Peyer's patch (tissue), 4 donors: ENCODE data around the gene NME4.

Experiments
- POLR2A ChIP-seq, 2 donors: fragments of 450-650 bp; IDR thresholded peaks; one replicate each; pipeline ENCODE4 v1.5.1; 2017; ENCODE audit warnings: antibody characterized with exemption in 2 of 2, mild to moderate bottlenecking in 2 of 2, moderate library complexity in 2 of 2
- TF ChIP-seq, protein P1 (sequence below), 6 experiments: fragments of 450-650 bp in 4 of 6; fragments of 200-600 bp in 2 of 6; sonication (generic) in 1 of 6; IDR thresholded peaks; one replicate each; pipeline ENCODE4 v1.5.1; 2017 to 2019; ENCODE audit warnings: antibody characterized with exemption in 6 of 6, mild to moderate bottlenecking in 3 of 6, moderate library complexity in 1 of 6

- TF ChIP-seq, protein P1, sequence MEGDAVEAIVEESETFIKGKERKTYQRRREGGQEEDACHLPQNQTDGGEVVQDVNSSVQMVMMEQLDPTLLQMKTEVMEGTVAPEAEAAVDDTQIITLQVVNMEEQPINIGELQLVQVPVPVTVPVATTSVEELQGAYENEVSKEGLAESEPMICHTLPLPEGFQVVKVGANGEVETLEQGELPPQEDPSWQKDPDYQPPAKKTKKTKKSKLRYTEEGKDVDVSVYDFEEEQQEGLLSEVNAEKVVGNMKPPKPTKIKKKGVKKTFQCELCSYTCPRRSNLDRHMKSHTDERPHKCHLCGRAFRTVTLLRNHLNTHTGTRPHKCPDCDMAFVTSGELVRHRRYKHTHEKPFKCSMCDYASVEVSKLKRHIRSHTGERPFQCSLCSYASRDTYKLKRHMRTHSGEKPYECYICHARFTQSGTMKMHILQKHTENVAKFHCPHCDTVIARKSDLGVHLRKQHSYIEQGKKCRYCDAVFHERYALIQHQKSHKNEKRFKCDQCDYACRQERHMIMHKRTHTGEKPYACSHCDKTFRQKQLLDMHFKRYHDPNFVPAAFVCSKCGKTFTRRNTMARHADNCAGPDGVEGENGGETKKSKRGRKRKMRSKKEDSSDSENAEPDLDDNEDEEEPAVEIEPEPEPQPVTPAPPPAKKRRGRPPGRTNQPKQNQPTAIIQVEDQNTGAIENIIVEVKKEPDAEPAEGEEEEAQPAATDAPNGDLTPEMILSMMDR (IDR thresholded peaks at IDR 0.05): no peak
- no peak for TF ChIP-seq POLR2A (IDR thresholded peaks at IDR 0.05)
Observed at GRCh38 chr16:356741-357140, 40.3 kb upstream of the NME4 start.
